Panc1 (cell line): ENCODE measurements around the gene KRT83. TPM values are rescaled to one million over a fixed set of nuclear protein-coding genes. Genes with fewer than 3 reads are reported as not detected.

ENCODE experiments used
- ATAC-seq: fragments of 200-7000 bp; cut with Tn5 transposase; 2 replicates; pipeline ENCODE4 v1.9.1; 2020; ENCODE audit warnings: mild to moderate bottlenecking, moderate library complexity
- BruUV-seq: library from RNA; stranded (reverse); fragments of 400-500 nt; replicated peaks from 2 replicates; lab custom pipeline; 2021; lab: Mats Ljungman, UMichigan
- CTCF ChIA-PET: fragments of 300-600 bp; sonication (Branson Sonifier 250); formaldehyde crosslinking; loops from one replicate; lab custom pipeline; 2022; ENCODE audit warnings: antibody characterized with exemption; lab: Charles Lee
- POLR2A ChIA-PET: fragments of 300-600 bp; sonication (Branson Sonifier 250); formaldehyde crosslinking; loops from one replicate; lab custom pipeline; 2022; ENCODE audit warnings: antibody characterized with exemption; lab: Charles Lee
- DNase-seq: peaks from one replicate; pipeline ENCODE4 v3.0.0-alpha.2; 2010; ENCODE audit warnings: low read depth, low spot score
- H3K27ac ChIP-seq: 2 replicates; pipeline ENCODE4 v1.5.1; 2011; ENCODE audit warnings: mild to moderate bottlenecking, low read length, inconsistent platforms
- H3K27me3 ChIP-seq: fragments of 200-500 bp; sonication (Bioruptor generic); 2 replicates; pipeline ENCODE4 v1.6.0; 2014; ENCODE audit warnings: low read length, inconsistent platforms; ENCODE audit not compliant: control insufficient read depth, insufficient read depth
- H3K36me3 ChIP-seq: fragments of 200-500 bp; sonication (Bioruptor generic); 2 replicates; pipeline ENCODE4 v1.5.1; 2014; ENCODE audit warnings: inconsistent platforms, mild to moderate bottlenecking, low read length, moderate library complexity; ENCODE audit not compliant: control insufficient read depth, insufficient read depth
- H3K4me1 ChIP-seq: 2 replicates; pipeline ENCODE4 v1.5.1; 2011; ENCODE audit warnings: inconsistent platforms, mild to moderate bottlenecking, low read length, moderate library complexity; ENCODE audit not compliant: control insufficient read depth, insufficient read depth
- H3K4me3 ChIP-seq, 2 experiments: 2 replicates each; pipeline ENCODE4 v1.5.1; 2011 to 2012; ENCODE audit warnings: low read depth in 2 of 2, low read length in 2 of 2, mild to moderate bottlenecking in 2 of 2, inconsistent platforms in 1 of 2, moderate library complexity in 1 of 2
- H3K9me3 ChIP-seq: fragments of 200-500 bp; sonication (Bioruptor generic); 2 replicates; pipeline ENCODE4 v1.5.1; 2014; ENCODE audit warnings: low read depth, mild to moderate bottlenecking, inconsistent platforms, low read length, moderate library complexity; ENCODE audit not compliant: control insufficient read depth, insufficient read depth
- POLR2AphosphoS5 ChIP-seq: IDR thresholded peaks from 2 replicates; pipeline ENCODE4 v1.6.1; 2012; ENCODE audit warnings: mild to moderate bottlenecking, low read depth, low read length, moderate library complexity
- SIN3A ChIP-seq: IDR thresholded peaks from 2 replicates; pipeline ENCODE4 v1.6.1; 2012; ENCODE audit warnings: low read depth, mild to moderate bottlenecking, low read length, moderate library complexity, borderline replicate concordance; ENCODE audit not compliant: insufficient read depth
- TCF7L2 ChIP-seq: IDR thresholded peaks from 2 replicates; pipeline ENCODE4 v1.6.1; 2011; ENCODE audit warnings: mild to moderate bottlenecking, low read depth, low read length, inconsistent platforms
- in situ Hi-C: cut with HindIII; loops from 2 replicates; pipeline ENCODE4 v1.10.0; 2016; ENCODE audit warnings: low sequenced_read_pairs, low pct_unique_long_range_greater_than_20kb
- intact Hi-C: fragments of 100-400 bp; cut with micrococcal nuclease; formaldehyde crosslinking; loops from one replicate; pipeline ENCODE4 v1.10.0; 2022; ENCODE audit not compliant: unreplicated experiment
- total RNA-seq: library from RNA; stranded (reverse); gene quantifications from one replicate; pipeline ENCODE4 v1.2.1, GENCODE V29; 2021; ENCODE audit not compliant: unreplicated experiment
- TF ChIP-seq, protein P1 (sequence below): fragments of 450-650 bp; IDR thresholded peaks from 2 replicates; pipeline ENCODE4 v1.5.1; 2017; ENCODE audit warnings: mild to moderate bottlenecking
- TF ChIP-seq, protein P2 (sequence below), 2 experiments: IDR thresholded peaks; 2 replicates each; pipeline ENCODE4 v1.6.1; 2011 to 2012; ENCODE audit warnings: low read depth in 2 of 2, control low read depth in 1 of 2, low read length in 1 of 2, mild to moderate bottlenecking in 1 of 2, moderate library complexity in 1 of 2; ENCODE audit not compliant: insufficient read depth in 1 of 2

Gene KRT83
- total RNA-seq, 1 experiment from 2014 or later = 0.28 TPM

DNA sequence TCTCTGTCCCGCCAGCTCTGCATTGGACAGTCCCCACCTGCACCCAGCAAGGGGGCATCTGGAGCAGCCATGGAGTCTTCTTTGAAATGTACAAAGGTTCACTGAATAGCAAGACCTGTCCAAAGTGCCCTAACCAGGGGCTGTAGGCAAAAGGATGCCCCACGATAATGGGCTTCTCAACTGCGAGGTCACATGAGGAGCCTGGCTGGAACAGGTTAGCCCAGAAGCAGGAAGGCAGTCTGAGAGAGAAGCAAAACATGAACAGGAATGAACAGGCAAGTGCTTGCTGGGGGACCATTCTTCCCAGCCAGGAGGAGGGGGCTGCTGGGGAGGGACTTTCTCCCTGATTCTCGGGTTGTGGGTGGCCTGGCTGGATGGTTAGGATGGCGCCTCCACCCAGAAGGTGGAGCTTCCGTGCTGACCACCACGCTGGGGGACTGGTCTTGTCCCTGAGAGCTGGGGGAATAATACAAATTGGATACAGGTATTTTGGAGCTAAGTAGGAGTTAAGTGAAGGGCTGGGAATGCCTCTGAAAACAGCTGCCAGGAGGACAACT is 39.0 kb upstream of the KRT83 start:
- DNase-seq (no peak), ATAC-seq (no peak)
- Histone ChIP-seq H3K9me3 (no peaks in the 10 kb centered on the region), H3K27me3 (0 out of 2 replicates have a peak, but pooled peaks cover 2% of the 10 kb centered on the region), H3K4me3 (no peak overlapping the region), H3K27ac (no peak overlapping the region), H3K36me3 (no peaks in the 10 kb centered on the region), H3K4me1 (no peaks in the 10 kb centered on the region)
- intact Hi-C loops (no loop called here), in situ Hi-C loops (no loop called here)
- CTCF ChIA-PET = no interaction called here
- no TSS peak for BruUV-seq
- TF ChIP-seq POLR2AphosphoS5 (no peak), TCF7L2 (no peak), SIN3A (no peak)
- TF ChIP-seq, protein P1, sequence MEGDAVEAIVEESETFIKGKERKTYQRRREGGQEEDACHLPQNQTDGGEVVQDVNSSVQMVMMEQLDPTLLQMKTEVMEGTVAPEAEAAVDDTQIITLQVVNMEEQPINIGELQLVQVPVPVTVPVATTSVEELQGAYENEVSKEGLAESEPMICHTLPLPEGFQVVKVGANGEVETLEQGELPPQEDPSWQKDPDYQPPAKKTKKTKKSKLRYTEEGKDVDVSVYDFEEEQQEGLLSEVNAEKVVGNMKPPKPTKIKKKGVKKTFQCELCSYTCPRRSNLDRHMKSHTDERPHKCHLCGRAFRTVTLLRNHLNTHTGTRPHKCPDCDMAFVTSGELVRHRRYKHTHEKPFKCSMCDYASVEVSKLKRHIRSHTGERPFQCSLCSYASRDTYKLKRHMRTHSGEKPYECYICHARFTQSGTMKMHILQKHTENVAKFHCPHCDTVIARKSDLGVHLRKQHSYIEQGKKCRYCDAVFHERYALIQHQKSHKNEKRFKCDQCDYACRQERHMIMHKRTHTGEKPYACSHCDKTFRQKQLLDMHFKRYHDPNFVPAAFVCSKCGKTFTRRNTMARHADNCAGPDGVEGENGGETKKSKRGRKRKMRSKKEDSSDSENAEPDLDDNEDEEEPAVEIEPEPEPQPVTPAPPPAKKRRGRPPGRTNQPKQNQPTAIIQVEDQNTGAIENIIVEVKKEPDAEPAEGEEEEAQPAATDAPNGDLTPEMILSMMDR = no peak
- TF ChIP-seq, protein P2, sequence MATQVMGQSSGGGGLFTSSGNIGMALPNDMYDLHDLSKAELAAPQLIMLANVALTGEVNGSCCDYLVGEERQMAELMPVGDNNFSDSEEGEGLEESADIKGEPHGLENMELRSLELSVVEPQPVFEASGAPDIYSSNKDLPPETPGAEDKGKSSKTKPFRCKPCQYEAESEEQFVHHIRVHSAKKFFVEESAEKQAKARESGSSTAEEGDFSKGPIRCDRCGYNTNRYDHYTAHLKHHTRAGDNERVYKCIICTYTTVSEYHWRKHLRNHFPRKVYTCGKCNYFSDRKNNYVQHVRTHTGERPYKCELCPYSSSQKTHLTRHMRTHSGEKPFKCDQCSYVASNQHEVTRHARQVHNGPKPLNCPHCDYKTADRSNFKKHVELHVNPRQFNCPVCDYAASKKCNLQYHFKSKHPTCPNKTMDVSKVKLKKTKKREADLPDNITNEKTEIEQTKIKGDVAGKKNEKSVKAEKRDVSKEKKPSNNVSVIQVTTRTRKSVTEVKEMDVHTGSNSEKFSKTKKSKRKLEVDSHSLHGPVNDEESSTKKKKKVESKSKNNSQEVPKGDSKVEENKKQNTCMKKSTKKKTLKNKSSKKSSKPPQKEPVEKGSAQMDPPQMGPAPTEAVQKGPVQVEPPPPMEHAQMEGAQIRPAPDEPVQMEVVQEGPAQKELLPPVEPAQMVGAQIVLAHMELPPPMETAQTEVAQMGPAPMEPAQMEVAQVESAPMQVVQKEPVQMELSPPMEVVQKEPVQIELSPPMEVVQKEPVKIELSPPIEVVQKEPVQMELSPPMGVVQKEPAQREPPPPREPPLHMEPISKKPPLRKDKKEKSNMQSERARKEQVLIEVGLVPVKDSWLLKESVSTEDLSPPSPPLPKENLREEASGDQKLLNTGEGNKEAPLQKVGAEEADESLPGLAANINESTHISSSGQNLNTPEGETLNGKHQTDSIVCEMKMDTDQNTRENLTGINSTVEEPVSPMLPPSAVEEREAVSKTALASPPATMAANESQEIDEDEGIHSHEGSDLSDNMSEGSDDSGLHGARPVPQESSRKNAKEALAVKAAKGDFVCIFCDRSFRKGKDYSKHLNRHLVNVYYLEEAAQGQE (IDR thresholded peaks at IDR 0.05; ENCODE audit: insufficient read depth in 1 of 2, low read depth in 2 of 2, low read length in 1 of 2) = no peak
- POLR2A ChIA-PET = interaction anchor here (0.6 kb wide), 1 partner anchor 220 kb away, joined by 9 read pairs; no protein-coding TSS in a partner anchor

DNA sequence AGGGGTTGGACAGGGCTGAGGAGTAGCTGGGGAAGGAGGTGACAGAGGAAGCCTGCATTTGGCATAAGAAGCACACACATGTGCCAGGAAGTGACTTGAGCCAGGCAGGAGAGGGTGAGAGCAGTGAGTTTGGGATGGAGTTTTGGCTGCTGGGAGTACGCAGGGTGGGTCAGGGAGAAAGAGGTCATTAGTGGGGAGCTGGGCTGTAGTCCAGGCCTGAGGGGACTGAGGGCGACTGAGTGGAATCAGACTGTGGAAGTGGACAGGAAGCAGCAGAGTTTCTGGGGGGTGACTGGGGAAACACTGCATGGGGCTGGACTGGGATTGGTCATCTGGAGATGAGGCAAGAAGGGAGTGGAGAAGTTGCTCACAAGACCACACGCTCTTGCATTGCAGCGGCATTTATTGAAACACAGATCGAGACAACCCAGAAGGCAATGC is 38.4 kb upstream of the KRT83 start:
- BruUV-seq = no TSS peak
- ATAC-seq = no peak
- intact Hi-C loops = no loop called here
- H3K27ac ChIP-seq = no peak overlapping the region
- POLR2A ChIA-PET = no interaction called here
- H3K9me3 ChIP-seq = no peaks in the 10 kb centered on the region
- in situ Hi-C loops = no loop called here
- DNase-seq = no peak
- CTCF ChIA-PET = no interaction called here
- H3K4me3 ChIP-seq = no peak overlapping the region
- H3K4me1 ChIP-seq = no peaks in the 10 kb centered on the region
- H3K36me3 ChIP-seq = no peaks in the 10 kb centered on the region
- TF ChIP-seq, protein P1 = no peak
- TF ChIP-seq SIN3A (no peak), POLR2AphosphoS5 (no peak)
- TF ChIP-seq, protein P2 (IDR thresholded peaks at IDR 0.05; ENCODE audit: insufficient read depth in 1 of 2, low read depth in 2 of 2, low read length in 1 of 2) = no peak
- H3K27me3 ChIP-seq = 0 out of 2 replicates have a peak, but pooled peaks cover 2% of the 10 kb centered on the region
